Fibroblast of lung (primary cell): ENCODE data around the gene NDC1. TPM values are rescaled to one million over a fixed set of nuclear protein-coding genes. Genes with fewer than 3 reads are reported as not detected.
A peak's percentile ranks its signal among the peaks of the same experiment; 100 is the strongest.
"Not testable (repeated sequence)": the region's sequence is repeated elsewhere in the genome, so short reads cannot be mapped to it uniquely, and the experiment has no call there.

ENCODE experiments used
- DNase-seq, 2 donors: peaks; one replicate each; pipeline versions ENCODE4 v3.0.0 to v3.0.0-alpha.2; 2010; ENCODE audit warnings: low read depth in 2 of 2
- H2AFZ ChIP-seq: 2 replicates; pipeline ENCODE4 v1.5.1; 2012; ENCODE audit warnings: low read length, control low read depth, inconsistent platforms
- H3K27ac ChIP-seq: 2 replicates; pipeline ENCODE4 v1.5.1; 2011; ENCODE audit warnings: low read length, control low read depth; ENCODE audit not compliant: insufficient read depth
- H3K27me3 ChIP-seq: 2 replicates; pipeline ENCODE4 v1.5.1; 2011; ENCODE audit warnings: mild to moderate bottlenecking, low read length; ENCODE audit not compliant: control insufficient read depth, insufficient read depth
- H3K36me3 ChIP-seq: 2 replicates; pipeline ENCODE4 v1.5.1; 2011; ENCODE audit warnings: low read length; ENCODE audit not compliant: control insufficient read depth, insufficient read depth
- H3K4me1 ChIP-seq: 2 replicates; pipeline ENCODE4 v1.5.1; 2011; ENCODE audit warnings: low read length; ENCODE audit not compliant: control insufficient read depth, insufficient read depth; ENCODE audit errors: extremely low read depth
- H3K4me2 ChIP-seq: 2 replicates; pipeline ENCODE4 v1.5.1; 2011; ENCODE audit warnings: low read length, control low read depth; ENCODE audit not compliant: insufficient read depth; ENCODE audit errors: extremely low read depth
- H3K4me3 ChIP-seq, 4 experiments: fragments of 200-600 bp in 1 of 4; sonication (generic) in 1 of 4; replicated peaks in 1 of 4; 2 replicates each; pipeline ENCODE4 v1.5.1; 2011 to 2016; ENCODE audit warnings: low read length in 4 of 4, low read depth in 3 of 4, mild to moderate bottlenecking in 3 of 4, control low read depth in 2 of 4, inconsistent platforms in 1 of 4, mixed read lengths in 1 of 4; ENCODE audit not compliant: insufficient read depth in 1 of 4; ENCODE audit errors: control extremely low read depth in 1 of 4
- H3K79me2 ChIP-seq: 2 replicates; pipeline ENCODE4 v1.5.1; 2012; ENCODE audit warnings: mild to moderate bottlenecking, low read length, inconsistent platforms; ENCODE audit not compliant: control insufficient read depth, insufficient read depth
- H3K9ac ChIP-seq: 2 replicates; pipeline ENCODE4 v1.5.1; 2011; ENCODE audit warnings: mild to moderate bottlenecking, low read length, control low read depth; ENCODE audit not compliant: insufficient read depth
- H3K9me3 ChIP-seq: 2 replicates; pipeline ENCODE4 v1.5.1; 2012; ENCODE audit warnings: low read depth, low read length; ENCODE audit not compliant: control insufficient read depth, insufficient read depth
- H4K20me1 ChIP-seq: 2 replicates; pipeline ENCODE4 v1.5.1; 2011; ENCODE audit warnings: low read length; ENCODE audit not compliant: control insufficient read depth, insufficient read depth; ENCODE audit errors: extremely low read depth
- CTCF ChIP-seq, 2 donors: IDR thresholded peaks in 1 of 2; conservative IDR thresholded peaks in 1 of 2; 1 replicate in 1 of 2; 2 replicates in 1 of 2; pipeline ENCODE4 v1.5.1; 2011 to 2012; ENCODE audit warnings: low read length in 2 of 2, control low read depth in 1 of 2, inconsistent platforms in 1 of 2, low read depth in 1 of 2, mild to moderate bottlenecking in 1 of 2
- EZH2 ChIP-seq: IDR thresholded peaks from 2 replicates; pipeline ENCODE4 v1.5.1; 2012; ENCODE audit warnings: low read length, control low read depth, mild to moderate bottlenecking; ENCODE audit errors: missing control alignments
- polyA plus RNA-seq, 2 donors: library from polyadenylated mRNA; depleted of rRNA in 1 of 2; stranded (reverse) in 1 of 2; unstranded in 1 of 2; fragments of >200 nt; gene quantifications; 2 replicates each; pipeline ENCODE4 v1.2.1, GENCODE V29; 2011 to 2012; ENCODE audit warnings: missing spikeins in 1 of 2
- total RNA-seq: library from RNA; depleted of rRNA; stranded (reverse); fragments of >200 nt; gene quantifications from 2 replicates; pipeline ENCODE4 v1.2.1, GENCODE V29; 2014

The NDC1 gene
- total and polyA plus RNA-seq, 2 donors (not counting 1 experiment from before 2014, with no cell fraction given): 11.6 to 14.3 TPM

DNA sequence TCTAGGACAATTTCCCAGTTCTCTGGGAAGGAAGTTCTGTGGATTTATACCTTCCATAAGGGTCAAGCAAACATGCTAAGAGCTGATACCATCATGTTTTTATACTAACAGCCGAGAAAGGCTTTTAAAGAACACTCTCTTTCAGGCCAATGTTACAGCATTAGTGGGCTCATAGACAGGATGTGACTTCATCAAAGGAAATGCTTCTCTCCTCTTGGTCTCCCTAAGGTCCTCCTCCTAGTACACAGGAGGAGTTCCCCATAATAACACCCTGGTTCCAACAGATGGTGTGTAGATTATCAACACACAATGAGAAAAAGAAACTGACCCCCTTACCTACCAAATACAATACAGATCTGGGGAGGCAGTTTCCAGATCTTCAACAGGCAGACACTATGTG is 72.4 kb downstream of the NDC1 start:
- peak overlapping the region; percentile 75 for H2AFZ ChIP-seq
- H3K36me3 ChIP-seq: no peaks in the 10 kb centered on the region
- no peaks in the 10 kb centered on the region for H4K20me1 ChIP-seq
- peak; percentile 30 to 50 for DNase-seq
- no peak overlapping the region for H3K4me3 ChIP-seq
- no peaks in the 10 kb centered on the region for H3K79me2 ChIP-seq
- H3K27ac ChIP-seq: no peak overlapping the region
- H3K9ac ChIP-seq: no peak overlapping the region
- TF ChIP-seq CTCF (conservative IDR thresholded peaks at IDR 0.05 in 1 of 2, IDR thresholded peaks at IDR 0.05 in 1 of 2; ENCODE audit: low read depth in 1 of 2, low read length in 2 of 2) (no peak), EZH2 (no peak)
- no peak overlapping the region for H3K4me2 ChIP-seq
- H3K4me1 ChIP-seq: peaks cover 2% of the 10 kb centered on the region
- H3K9me3 ChIP-seq: no peaks in the 10 kb centered on the region
- H3K27me3 ChIP-seq: no peaks in the 10 kb centered on the region

GRCh38 chr1:53763911-53764310 is 74.2 kb downstream of the NDC1 start:
- Histone ChIP-seq H3K4me2 (no peak overlapping the region), H3K79me2 (no peaks in the 10 kb centered on the region), H3K9ac (no peak overlapping the region), H3K36me3 (no peaks in the 10 kb centered on the region), H3K27ac (no peak overlapping the region), H3K4me3 (no peak overlapping the region), H2AFZ (no peak overlapping the region), H3K9me3 (no peaks in the 10 kb centered on the region), H3K4me1 (peaks cover 2% of the 10 kb centered on the region), H4K20me1 (no peaks in the 10 kb centered on the region), H3K27me3 (no peaks in the 10 kb centered on the region)
- TF ChIP-seq EZH2: no peak
- DNase-seq: no peak

DNA sequence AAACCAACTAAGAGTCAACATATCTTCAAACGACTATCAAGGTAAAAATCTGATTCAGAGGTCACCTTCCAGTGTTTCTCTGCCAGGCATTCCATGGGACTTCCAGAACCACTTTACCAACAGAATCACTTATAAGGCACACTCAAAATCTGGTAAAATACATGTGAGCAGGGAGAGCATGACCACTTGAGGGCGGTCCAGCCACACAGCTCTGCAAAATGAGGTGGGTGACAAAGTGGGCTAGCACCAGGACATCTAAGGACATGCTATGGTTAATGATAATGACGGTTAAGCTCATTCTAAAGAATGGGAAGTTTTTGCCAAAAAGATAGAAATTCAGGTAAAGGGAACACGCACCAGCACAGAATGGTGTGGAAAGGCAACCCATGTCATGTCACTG is 74.6 kb downstream of the NDC1 start:
- Histone ChIP-seq H3K27me3 (no peaks in the 10 kb centered on the region), H3K27ac (no peak overlapping the region), H3K36me3 (no peaks in the 10 kb centered on the region), H3K79me2 (no peaks in the 10 kb centered on the region), H4K20me1 (no peaks in the 10 kb centered on the region), H3K4me3 (no peak overlapping the region), H2AFZ (no peak overlapping the region), H3K4me1 (peaks cover 2% of the 10 kb centered on the region), H3K9me3 (no peaks in the 10 kb centered on the region), H3K9ac (no peak overlapping the region), H3K4me2 (no peak overlapping the region)
- no peak for DNase-seq
- TF ChIP-seq EZH2 (no peak), CTCF (conservative IDR thresholded peaks at IDR 0.05 in 1 of 2, IDR thresholded peaks at IDR 0.05 in 1 of 2; ENCODE audit: low read depth in 1 of 2, low read length in 2 of 2) (no peak)

- not testable (repeated sequence) for H4K20me1 ChIP-seq, H3K9me3 ChIP-seq, H3K9ac ChIP-seq, H3K36me3 ChIP-seq, H3K4me3 ChIP-seq, H3K4me1 ChIP-seq, H2AFZ ChIP-seq, H3K27ac ChIP-seq, H3K27me3 ChIP-seq, H3K4me2 ChIP-seq, H3K79me2 ChIP-seq, DNase-seq
Measured at GRCh38 chr1:53760497-53760896, 77.6 kb downstream of the NDC1 start.
